SK-N-MC (cell line): Measurements from ENCODE around the gene GGTLC1.

Experiments
- DNase-seq: peaks from one replicate; pipeline ENCODE4 v3.0.0-alpha.2; 2011; ENCODE audit warnings: low read depth, low spot score
- H3K27ac ChIP-seq: fragments of 200-600 bp; sonication (generic); 2 replicates; pipeline ENCODE4 v1.5.1; 2016; ENCODE audit warnings: mixed run types
- H3K36me3 ChIP-seq: fragments of 200-600 bp; sonication (generic); 2 replicates; pipeline ENCODE4 v1.6.1; 2017; ENCODE audit warnings: antibody characterized with exemption, low read length, mixed read lengths; ENCODE audit not compliant: insufficient read depth
- H3K4me3 ChIP-seq: fragments of 200-600 bp; sonication (generic); 2 replicates; pipeline ENCODE4 v1.5.1; 2016
- H3K9ac ChIP-seq: fragments of 200-600 bp; sonication (generic); 2 replicates; pipeline ENCODE4 v1.8.0; 2017; ENCODE audit warnings: mixed run types, mixed read lengths; ENCODE audit not compliant: insufficient read length
- H3K9me3 ChIP-seq: fragments of 200-600 bp; sonication (generic); 2 replicates; pipeline ENCODE4 v1.6.1; 2017; ENCODE audit warnings: low read depth, mild to moderate bottlenecking, antibody characterized with exemption, low read length, moderate library complexity, mixed read lengths
- EZH2 ChIP-seq: fragments of 200-600 bp; sonication (generic); IDR thresholded peaks from one replicate; pipeline ENCODE4 v1.6.1; 2017; ENCODE audit warnings: antibody characterized with exemption
- FOXP2 ChIP-seq: optimal IDR thresholded peaks from 2 replicates; pipeline ENCODE3; 2011; ENCODE audit warnings: mild to moderate bottlenecking, moderate library complexity; ENCODE audit not compliant: insufficient read depth; ENCODE audit errors: extremely low read length, control extremely low read depth
- POLR2AphosphoS5 ChIP-seq: IDR thresholded peaks from 2 replicates; pipeline ENCODE4 v1.6.1; 2012; ENCODE audit warnings: mild to moderate bottlenecking, low read depth, low read length, borderline replicate concordance

Gene GGTLC1

GRCh38 chr20:23946206-23946605, 42.4 kb downstream of the GGTLC1 start:
- TF ChIP-seq EZH2 (no peak), POLR2AphosphoS5 (no peak)
- no peaks in the 10 kb centered on the region for H3K9me3 ChIP-seq
- H3K27ac ChIP-seq = no peak overlapping the region
- DNase-seq = no peak
- no peak overlapping the region for H3K4me3 ChIP-seq
- no peak overlapping the region for H3K9ac ChIP-seq
- no peaks in the 10 kb centered on the region for H3K36me3 ChIP-seq

- no peaks in the 10 kb centered on the region for H3K36me3 ChIP-seq
- DNase-seq = no peak
- TF ChIP-seq EZH2 (no peak), POLR2AphosphoS5 (no peak), FOXP2 (no peak)
- H3K9me3 ChIP-seq = no peaks in the 10 kb centered on the region
- no peak overlapping the region for H3K27ac ChIP-seq
- H3K4me3 ChIP-seq = no peak overlapping the region
- no peak overlapping the region for H3K9ac ChIP-seq
Measured at GRCh38 chr20:23943304-23943703, 45.3 kb downstream of the GGTLC1 start.

GRCh38 chr20:23939641-23940040, 48.9 kb downstream of the GGTLC1 start:
- Histone ChIP-seq H3K9ac (no peak overlapping the region), H3K27ac (no peak overlapping the region), H3K36me3 (no peaks in the 10 kb centered on the region), H3K9me3 (no peaks in the 10 kb centered on the region), H3K4me3 (no peak overlapping the region)
- TF ChIP-seq FOXP2 (no peak), EZH2 (no peak), POLR2AphosphoS5 (no peak)
- DNase-seq = no peak

GRCh38 chr20:23939063-23939462, 49.5 kb downstream of the GGTLC1 start:
- Histone ChIP-seq H3K27ac (no peak overlapping the region), H3K9ac (no peak overlapping the region), H3K36me3 (no peaks in the 10 kb centered on the region), H3K4me3 (no peak overlapping the region), H3K9me3 (no peaks in the 10 kb centered on the region)
- no peak for DNase-seq
- no peak for TF ChIP-seq POLR2AphosphoS5
- no peak for TF ChIP-seq EZH2
- no peak for TF ChIP-seq FOXP2

GRCh38 chr20:23938118-23938438, 50.5 kb downstream of the GGTLC1 start:
- DNase-seq = no peak
- Histone ChIP-seq H3K9ac (no peak overlapping the region), H3K27ac (no peak overlapping the region), H3K36me3 (no peaks in the 10 kb centered on the region), H3K9me3 (no peaks in the 10 kb centered on the region), H3K4me3 (no peak overlapping the region)
- no peak for TF ChIP-seq POLR2AphosphoS5
- no peak for TF ChIP-seq FOXP2
- no peak for TF ChIP-seq EZH2

- Histone ChIP-seq H3K9me3 (no peaks in the 10 kb centered on the region), H3K36me3 (no peaks in the 10 kb centered on the region), H3K4me3 (no peak overlapping the region), H3K27ac (no peak overlapping the region), H3K9ac (no peak overlapping the region)
- no peak for TF ChIP-seq POLR2AphosphoS5
- no peak for TF ChIP-seq EZH2
- TF ChIP-seq FOXP2 = no peak
- DNase-seq = no peak
Measured at GRCh38 chr20:23937303-23938117, 51.1 kb downstream of the GGTLC1 start.
